ENCODE measurements around the gene NAGLU.

Gene NAGLU

DNA sequence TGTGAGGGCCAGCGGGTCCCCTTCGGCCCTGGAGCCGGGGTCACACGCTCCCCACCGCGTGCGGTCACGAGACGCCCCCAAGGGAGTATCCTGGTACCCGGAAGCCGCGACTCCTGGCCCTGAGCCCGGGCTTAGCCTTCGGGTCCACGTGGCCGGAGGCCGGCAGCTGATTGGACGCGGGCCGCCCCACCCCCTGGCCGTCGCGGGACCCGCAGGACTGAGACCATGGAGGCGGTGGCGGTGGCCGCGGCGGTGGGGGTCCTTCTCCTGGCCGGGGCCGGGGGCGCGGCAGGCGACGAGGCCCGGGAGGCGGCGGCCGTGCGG lies at the start of gene NAGLU:
TSS of gene NAGLU (plus strand) at position 194 of the 324 bp plus-strand sequence. CDS start at position 226, 32 bp downstream.
- DNase-seq (ENCODE audit: low spot score) = peak; percentile 93

DNA sequence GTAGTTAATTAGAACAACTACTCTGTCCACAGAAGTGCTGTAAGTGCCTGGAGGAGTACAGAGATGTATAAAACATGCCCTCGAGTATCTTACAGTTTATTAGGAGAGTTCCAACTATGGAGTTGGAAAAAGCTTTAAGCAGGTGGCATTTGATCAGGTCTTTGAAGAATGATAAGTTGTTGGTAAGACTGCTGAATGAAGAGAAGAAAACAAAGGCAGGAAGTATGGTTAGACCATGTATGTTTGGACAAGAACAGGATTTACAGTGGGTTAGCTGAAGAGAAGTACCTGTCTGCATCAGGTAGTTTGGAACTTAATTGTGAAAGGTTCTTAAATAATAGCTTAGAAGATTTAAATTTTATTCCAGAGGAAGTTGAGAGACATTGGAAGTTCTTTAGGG lies 48.0 kb upstream of the NAGLU start:
- no peak for DNase-seq (ENCODE audit: low spot score)

DNA sequence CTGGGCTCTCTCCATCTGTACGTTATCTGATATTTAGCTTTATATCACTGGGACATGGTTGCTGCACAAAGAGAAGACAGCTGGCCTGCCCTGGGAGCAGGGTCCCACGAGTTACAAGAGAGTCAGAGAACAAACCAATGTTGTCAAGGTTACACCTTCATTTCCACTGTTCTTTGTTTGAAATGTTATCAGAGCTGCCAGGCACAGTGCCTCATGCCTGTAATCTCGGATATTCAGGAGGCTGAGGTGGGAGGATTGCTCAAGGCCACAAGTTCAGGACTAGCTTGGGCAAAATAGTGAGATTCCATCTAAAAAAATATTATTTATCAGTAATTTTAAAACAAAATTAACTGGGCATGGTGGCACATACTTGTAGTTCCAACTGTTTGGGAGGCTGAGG lies 42.7 kb upstream of the NAGLU start:
- no peak for DNase-seq (ENCODE audit: low spot score)

DNA sequence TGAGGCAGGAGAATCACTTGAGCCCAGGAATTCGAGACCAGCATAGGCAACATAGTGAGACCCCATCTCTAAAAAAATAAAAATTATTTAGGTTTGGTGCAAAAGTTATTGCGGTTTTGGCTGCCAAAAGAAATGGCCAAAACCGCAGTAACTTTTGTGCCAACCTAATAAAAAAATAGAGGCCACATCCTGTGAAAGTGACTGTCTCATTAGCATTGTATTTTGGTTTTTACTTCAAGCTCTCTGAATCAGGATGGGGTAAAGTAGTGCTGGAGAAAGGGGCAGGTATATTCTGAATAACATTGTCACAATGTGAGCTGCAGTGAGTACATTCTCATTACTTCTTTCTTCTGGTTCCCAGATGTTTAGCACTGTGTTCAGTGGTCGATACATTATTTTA lies 41.4 kb upstream of the NAGLU start:
- no peak for DNase-seq (ENCODE audit: low spot score)

DNA sequence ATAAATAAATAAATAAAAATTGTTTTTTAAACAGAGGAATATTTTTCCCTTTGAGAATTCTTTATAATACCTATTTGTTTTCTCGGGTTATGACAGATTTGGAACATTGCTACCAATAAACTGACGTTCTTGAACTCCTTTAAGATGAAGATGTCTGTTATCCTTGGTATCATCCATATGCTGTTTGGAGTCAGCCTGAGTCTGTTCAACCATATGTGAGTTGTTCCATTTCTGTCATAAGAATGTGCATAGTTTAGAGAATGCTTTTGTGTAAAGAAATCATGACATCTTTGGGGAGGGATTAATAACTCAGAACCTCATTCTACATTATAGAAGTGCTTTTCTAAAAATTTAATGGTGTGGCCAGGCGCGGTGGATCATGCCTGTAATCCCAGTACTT lies 37.2 kb upstream of the NAGLU start:
- DNase-seq (ENCODE audit: low spot score) = no peak

DNA sequence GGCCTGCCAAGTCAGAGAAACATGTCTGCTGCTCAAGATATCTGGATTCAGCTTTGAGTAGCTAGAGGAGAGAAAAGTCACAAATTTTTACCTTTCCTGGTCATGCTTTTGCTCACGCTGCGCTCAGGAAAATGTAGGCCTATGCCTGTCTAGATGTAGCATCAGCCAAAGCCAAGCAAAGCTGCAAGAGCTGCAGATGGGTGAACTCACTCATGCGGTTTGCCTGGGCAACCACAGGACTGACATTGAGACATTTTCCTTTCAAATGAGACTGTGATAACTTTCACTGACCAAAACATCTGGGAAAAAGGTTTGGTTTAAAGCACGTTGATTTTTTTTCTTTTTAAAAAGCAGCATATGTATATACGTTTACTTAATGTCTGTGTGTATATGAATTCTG lies 34.0 kb upstream of the NAGLU start:
- DNase-seq (ENCODE audit: low spot score) = no peak

DNA sequence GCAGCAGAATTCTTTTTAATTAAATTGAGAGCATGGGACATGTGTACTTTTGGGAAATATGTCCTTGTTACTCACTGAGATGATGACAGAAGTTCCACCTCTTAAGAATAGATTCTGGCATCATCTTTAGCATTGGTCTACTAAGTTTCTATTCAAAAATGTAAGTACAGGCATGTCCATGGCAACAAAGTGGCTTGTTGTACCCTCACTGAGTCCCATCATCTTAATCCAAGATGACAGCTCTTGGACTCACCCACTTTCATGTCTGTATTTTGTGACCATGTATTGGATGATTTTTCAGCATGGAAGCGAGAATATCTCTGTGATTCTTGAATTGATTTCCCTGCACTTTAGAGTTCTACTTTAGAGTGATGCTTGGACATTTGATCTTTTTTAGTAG lies 33.1 kb upstream of the NAGLU start:
- DNase-seq (ENCODE audit: low spot score) = no peak

DNA sequence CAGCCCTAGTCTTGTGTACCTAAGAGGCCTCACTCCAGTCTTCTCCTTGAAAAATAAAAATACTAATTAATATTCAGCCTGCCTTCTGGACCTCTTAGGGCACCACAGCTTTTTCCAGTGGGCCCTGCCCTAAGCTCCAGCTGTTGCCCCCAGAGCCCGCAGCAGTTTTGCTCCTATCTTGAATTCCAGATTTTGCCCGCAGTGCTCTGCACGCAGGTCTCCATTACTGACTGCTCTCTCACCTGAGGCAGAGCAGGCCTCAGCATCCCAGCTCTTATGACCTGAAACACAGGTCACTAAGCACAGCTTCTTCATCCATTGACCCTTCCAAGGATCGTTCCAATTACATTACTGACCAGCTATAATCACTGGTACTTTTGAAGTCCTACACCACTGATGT lies 28.4 kb upstream of the NAGLU start:
- DNase-seq (ENCODE audit: low spot score) = no peak

DNA sequence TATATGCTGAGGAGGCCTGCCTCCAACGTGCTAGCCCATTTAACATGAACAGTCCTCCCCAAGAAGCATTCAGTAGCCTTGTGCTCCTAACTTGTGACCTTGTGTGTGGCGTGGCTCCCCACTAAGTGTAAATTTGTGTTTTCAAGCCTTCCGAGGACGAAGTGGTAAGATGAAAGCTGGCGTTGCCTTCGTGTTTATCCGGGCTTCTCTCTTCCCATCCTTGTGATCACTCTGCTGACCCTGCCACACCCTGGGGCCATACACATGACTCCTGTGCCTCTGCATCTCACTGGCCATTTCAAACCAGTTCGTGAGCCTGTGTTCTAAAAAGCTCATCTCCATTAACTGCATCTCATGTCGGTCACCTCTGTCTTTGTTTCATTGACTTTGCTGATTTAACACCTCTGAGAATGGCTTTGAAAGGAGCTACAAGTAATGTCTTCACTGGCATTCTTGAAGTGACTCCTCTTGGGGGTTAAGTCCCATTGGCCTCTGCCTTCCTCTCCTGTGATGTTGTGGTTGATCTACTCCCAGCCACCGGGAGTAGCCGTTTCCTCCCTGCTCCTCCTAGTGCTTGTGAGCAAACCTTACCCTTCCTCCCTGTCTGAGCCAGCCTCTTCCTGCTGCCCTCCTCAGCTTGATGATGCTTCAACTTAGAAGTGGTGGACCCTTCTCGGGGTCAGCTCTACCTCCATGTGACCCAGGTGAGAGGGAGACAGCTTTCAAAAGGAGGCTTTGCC lies 27.4 kb upstream of the NAGLU start:
- no peak for DNase-seq (ENCODE audit: low spot score)

DNA sequence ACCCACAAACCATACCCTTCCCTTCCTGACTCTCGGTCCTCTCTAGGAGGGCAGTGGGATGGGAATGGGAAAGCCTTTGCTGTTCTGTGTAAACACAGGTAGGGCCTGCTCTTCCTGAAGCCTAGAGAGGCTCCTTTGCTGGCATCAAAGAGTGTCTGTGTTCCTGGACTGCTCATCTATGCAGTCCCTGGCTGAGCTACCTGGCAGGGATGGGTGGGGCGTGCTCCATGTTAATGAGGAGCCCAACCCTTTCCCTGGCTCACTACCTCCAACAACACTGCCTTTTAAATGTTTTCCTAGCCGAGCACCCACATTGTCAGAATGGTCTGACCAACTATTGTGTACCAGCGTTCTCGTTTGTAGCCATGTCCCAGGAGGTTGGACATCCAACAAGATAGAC lies 26.6 kb upstream of the NAGLU start:
- DNase-seq (ENCODE audit: low spot score) = no peak

DNA sequence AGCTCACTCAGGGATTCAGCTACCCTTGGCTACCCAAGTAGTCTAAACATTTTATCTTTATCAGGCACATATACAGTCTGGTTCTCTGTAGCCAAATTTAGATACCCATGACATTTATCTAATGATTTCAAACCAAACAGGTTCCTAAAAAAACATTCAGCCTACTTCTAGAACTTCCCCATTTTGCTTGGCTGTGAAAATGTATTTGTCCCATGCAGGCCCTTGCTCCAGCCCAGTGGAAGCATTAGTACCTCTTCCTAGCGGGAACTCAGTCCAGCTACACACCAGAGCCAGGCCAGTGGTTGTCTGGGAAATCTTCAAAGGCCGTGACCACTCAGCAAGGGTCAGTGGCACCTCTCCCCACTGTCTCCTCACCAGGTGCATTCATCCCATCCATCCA lies 26.2 kb upstream of the NAGLU start:
- DNase-seq (ENCODE audit: low spot score) = no peak

DNA sequence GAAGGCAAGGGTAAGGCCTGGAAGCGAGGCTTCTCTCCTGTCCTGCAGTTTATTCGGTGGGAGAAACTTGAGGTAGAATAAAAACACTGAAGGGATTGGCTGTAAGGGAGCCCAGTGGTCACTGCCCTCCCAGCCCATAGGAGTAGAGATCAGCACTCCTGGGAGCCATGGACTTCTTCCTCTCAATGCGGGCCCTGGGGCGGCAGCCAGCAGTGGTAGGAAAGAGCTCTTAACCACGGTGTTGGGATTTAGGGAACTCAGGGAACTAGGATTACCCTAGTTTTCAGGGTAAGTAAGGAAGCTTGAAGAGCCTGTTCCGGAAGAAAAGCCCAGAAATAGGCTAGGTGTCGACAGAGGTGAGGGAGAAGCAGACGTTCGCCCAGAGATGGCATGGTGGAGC lies 23.8 kb upstream of the NAGLU start:
- DNase-seq (ENCODE audit: low spot score) = no peak

DNA sequence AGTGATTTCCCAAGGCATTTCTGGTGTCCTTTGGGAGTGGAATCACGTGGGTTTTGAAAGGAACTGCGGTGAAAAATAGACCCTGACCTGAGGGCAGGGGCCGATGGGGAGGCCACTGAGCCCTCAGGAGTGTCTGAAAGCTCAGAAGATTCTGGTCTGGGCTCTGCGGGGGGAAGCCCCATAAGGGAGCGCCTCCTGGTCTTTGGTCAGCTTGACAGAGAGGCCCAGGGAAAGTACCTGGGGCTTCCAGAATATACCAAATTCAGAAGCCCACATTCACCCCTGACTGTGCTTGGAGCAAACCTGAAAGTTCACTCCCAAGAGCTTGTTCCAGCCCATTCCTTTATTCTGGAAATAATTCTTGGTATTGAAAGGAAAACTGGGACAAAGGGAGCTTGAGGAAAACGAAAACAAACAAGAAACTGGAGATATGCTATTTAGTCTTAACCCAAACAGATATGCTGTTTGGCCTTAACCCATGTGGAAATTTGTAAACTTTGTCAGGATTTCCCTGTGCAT lies 23.2 kb upstream of the NAGLU start:
- no peak for DNase-seq (ENCODE audit: low spot score)

DNA sequence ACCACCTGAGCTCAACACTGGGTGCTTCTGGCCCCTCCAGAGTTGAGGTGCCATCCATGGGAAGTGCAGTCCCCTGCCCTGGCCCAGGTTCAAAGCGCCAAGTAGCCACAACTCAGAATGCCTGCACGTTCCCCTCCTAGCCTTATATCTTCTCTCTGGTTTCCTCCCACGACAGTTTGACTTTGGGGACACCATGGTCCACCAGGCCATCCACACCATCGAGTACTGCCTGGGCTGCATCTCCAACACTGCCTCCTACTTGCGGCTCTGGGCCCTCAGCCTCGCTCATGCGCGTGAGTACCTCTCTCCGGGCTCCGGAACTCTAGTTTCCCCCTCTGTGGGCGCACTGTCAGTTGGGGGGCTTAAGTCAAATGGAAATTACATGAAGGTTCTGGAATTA lies 22.4 kb upstream of the NAGLU start:
- no peak for DNase-seq (ENCODE audit: low spot score)

DNA sequence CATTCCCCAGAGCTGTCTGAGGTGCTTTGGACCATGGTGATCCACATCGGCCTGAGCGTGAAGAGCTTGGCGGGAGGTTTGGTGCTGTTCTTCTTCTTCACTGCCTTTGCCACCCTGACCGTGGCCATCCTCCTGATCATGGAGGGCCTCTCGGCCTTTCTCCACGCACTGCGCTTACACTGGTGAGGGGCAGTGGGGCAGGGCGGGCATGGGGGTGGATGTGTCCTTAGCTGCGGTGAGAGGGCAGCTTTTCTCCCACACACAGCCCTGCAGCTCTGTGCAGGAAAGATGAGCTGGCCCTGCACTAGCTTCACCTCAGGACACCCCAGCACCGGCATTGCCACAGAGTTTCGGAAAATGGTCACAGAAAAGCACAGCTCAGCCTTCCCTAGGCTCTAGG lies 21.8 kb upstream of the NAGLU start:
- no peak for DNase-seq (ENCODE audit: low spot score)

DNA sequence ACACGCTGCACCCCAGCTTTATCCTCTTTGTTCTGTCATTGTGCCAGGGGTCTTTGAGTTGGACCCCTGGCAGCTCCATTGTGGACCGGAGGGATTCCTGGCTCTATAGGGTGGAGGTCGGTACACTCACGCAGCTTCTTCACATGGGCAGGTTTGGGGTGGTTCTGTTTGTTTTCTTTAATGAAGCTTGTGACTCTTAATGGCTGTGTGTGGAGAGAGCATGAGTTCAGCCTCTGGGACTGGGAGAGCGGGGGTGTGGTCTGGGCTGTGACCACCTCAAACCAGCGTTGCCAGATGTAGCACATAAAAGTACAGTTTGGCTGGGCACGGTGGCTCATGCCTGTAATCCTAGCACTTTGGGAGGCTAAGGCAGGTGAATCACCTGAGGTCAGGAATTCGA lies 21.2 kb upstream of the NAGLU start:
- no peak for DNase-seq (ENCODE audit: low spot score)

DNA sequence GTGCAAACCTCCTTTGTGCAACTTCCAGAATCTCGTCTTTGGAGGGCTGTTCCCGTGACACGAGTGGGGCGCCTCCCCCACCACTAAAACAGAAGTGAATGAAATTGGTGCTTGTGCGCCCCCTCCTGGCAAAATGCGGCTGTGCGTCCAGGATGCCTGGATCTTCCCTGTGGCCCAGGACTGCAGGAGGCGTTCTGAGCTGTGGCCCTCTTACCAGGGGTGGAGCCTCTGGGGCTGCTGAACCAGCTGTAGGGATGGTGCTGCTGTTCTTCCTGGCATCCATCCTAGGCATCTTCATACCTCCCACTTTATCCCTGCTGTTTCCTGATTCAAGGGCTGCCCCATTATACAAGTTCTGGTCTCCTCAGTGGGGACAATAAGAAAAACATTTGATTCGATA lies 18.5 kb upstream of the NAGLU start:
- peak; percentile 79 for DNase-seq (ENCODE audit: low spot score)

DNA sequence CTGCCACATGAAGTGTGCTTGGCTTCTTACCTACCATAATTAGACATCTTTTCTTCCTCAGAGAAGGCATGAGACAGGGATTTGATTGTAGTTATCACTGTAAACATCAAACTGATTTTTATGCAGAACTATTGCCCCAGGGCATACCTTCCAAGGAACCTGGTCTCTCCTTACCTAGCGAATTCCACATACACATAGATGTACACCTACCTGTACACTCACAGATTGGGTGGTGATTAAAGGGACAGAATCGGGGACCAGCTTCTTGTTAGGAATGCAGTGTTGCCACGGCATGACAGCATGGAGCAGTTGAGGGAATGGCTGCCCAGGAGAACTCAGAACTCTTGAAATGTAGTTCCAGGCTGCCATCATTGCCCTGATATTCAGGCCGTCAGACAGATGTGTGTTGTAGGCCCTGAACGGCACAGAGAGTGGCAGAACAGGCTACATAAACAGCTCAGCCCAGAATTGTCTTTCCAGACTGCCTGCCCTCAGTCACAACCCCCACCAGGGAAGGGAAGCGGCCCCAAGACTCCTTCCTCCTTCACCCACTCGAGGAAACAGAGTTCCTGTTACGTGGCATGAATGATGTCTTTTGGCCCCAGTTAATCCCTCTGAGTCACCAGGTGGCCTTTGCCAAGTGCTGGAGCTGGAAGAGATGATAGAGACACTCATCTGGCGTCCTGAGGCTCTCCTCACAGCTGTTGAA lies 17.8 kb upstream of the NAGLU start:
- DNase-seq (ENCODE audit: low spot score) = peak; percentile 79

DNA sequence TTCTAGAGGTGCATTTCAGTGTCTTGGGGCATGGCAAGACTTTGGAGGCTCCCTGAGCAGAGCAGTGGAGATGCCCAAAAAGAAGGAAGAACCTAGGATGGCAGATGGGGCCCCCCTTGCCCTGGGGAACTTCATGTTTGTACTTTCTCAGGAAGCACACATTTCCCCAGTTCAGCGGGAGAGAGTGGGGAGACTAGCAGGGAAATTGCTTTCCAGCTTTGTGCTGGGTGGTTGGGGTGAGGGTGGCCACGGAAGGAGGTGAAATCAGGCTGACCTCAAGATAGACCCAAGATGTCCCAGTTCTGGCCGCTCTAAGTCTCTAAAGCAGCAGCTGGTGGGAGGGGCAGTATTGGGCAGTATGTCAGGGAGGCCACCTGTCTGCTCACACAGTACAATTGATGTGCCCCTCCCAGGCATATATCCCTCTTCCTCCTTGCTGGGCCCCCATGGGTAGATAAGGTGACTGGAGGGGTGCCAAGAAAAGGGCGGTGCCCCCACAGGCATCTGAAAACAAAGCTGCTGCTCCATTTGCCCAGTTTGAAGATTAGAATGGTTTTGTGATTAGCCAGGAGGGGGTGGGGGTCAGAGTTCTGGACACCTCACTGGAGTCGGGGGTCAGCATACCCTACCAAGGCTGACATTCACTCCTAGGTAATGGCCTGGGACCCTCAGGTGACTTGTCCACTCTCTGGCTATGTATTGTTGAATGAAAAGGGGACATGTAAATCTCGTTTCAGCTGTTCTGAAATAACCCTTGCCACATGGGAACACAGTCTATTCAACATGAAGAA lies 17.1 kb upstream of the NAGLU start:
- DNase-seq (ENCODE audit: low spot score) = no peak

DNA sequence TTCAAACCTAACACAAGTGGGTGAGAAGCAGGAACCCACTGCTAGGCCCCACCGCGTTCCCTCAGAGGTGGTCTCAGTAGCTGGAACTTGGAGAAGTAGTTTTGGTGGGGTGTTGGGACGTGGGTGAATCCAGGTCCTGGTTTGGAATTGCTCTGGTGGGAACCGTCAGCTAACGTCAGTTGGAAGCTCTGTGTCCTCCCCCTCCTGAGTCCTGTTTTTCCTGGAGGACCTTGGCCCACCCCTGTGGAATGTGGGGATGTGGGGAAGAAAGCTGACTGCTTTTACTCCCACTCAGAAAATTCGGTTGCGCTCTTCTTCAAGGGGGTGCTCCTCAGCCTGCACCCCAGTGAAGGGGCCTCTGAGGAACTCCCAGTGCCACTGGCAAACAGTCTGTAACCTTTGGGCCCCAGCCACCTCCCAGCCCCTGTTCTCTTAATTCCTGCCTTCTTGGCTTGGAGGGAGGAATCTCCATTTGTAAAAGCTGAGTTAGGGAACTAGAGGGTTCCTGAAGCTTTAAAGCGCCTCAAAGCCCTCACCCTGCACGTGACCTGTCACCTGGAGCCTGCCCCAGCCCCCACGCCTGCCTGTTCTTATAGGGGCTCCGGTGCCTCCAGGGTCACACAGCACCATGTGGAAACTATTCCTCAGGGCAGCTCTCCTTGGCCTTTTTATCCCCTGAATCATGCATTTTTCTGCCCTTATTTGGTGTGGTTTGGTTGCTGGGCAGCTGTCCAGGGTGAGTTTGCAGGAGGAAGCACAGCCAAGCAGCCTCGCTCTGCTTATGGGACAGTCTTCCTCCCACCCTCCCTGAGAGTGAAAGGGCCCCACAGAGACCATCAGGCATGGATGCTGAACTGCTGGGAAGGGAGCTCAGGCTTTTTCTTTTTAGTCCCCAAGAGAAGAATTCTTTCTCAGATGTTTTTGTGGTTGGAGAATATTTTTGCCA lies 16.2 kb upstream of the NAGLU start:
- DNase-seq (ENCODE audit: low spot score) = peak; percentile 91

DNA sequence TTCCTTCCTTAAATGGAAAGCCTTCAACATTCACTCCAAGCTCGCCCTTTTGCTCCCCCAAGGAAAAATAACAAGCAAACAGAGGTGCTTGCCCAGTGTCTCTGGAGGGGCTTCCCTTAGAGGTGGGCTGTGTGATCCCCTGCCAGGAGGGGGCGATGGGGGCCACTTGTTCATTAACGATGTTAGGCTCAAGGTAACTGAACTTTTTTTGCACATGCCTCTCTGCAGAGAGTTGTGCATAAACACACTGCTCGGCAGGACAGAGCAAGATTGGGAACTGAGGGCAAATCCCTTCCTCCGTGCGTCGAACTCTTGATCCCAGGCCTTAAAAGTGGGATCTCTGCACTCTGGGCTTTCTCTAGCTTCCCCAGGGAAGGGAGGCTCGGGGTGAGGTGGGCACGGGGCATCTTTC lies 15.5 kb upstream of the NAGLU start:
- DNase-seq (ENCODE audit: low spot score) = no peak

DNA sequence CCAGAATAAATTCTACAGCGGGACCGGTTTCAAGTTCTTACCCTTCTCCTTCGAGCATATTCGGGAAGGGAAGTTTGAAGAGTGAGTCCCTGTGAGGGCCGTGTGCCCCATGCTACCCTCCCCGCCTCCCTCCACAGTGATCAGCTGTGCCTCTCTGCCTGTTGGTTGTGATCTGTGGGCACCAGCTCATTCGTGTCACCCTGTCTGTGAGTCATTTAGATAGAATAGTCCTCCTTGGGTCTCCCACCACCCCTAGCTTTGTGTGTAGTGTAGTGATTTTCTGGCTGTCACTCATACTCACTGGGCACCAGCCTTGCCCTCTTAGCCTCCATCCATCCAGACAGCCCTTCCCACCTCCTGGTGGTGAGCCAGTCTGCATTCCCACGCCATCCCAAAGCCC lies 15.0 kb upstream of the NAGLU start:
- no peak for DNase-seq (ENCODE audit: low spot score)

All from pons (tissue), 1 donor.